ENCODE data around the gene PDE8A. TPM values are rescaled to one million over a fixed set of nuclear protein-coding genes. Genes with fewer than 3 reads are reported as not detected.

PDE8A gene
- total and polyA plus RNA-seq, 10 of the 15 experiments (the other 5 are each of a cell fraction or from before 2014, with no cell fraction given): 6.7 to 69.2 (median 27.2) TPM

GRCh38 chr15:84981054-84981710 lies 474 bp upstream of the PDE8A start (continued):
- TF ChIP-seq E4F1 (IDR thresholded peaks at IDR 0.05; ENCODE audit: borderline replicate concordance, partially characterized antibody) (peak; percentile 72), BHLHE40 (IDR thresholded peaks at IDR 0.05; ENCODE audit: borderline replicate concordance in 1 of 2, low read depth in 2 of 2, low read length in 1 of 2) (peak; percentile 64 to 84; a peak in 3 of 4 replicates), E2F4 (IDR thresholded peaks at IDR 0.05; ENCODE audit: low read depth, low read length) (peak; percentile 75), RELA (IDR thresholded peaks at IDR 0.05; ENCODE audit: borderline replicate concordance, partially characterized antibody) (peak; percentile 68), CREM (IDR thresholded peaks at IDR 0.05; ENCODE audit: low read depth) (peak; percentile 87), ZBTB33 (IDR thresholded peaks at IDR 0.05) (no peak), YY1 (IDR thresholded peaks at IDR 0.05; ENCODE audit: low read depth, low read length) (peak; percentile 89), MAX (IDR thresholded peaks at IDR 0.05; ENCODE audit: low read depth, low read length) (no peak; the same call in none of the 2 replicates), SMC3 (IDR thresholded peaks at IDR 0.05; ENCODE audit: borderline replicate concordance, low read length) (no peak), PBX3 (IDR thresholded peaks at IDR 0.05; ENCODE audit: insufficient replicate concordance, low read depth, low read length) (no peak), RB1 (IDR thresholded peaks at IDR 0.05; ENCODE audit: borderline replicate concordance) (peak; percentile 61; the same call in 1 of the 2 replicates), FOXK2 (IDR thresholded peaks at IDR 0.05) (no peak), MYB (IDR thresholded peaks at IDR 0.05; ENCODE audit: borderline replicate concordance, low read depth, low read length) (no peak), POLR2AphosphoS2 (IDR thresholded peaks at IDR 0.05; ENCODE audit: low read depth, low read length) (0 out of 2 replicates have a peak, but pooled peaks have one; percentile 25), BCL11A (IDR thresholded peaks at IDR 0.05; ENCODE audit: low read depth, low read length) (0 out of 2 replicates have a peak, but pooled peaks have one; percentile 5), ZNF207 (IDR thresholded peaks at IDR 0.05; ENCODE audit: borderline replicate concordance) (0 out of 2 replicates have a peak, but pooled peaks have one; percentile 49), POLR2A (IDR thresholded peaks at IDR 0.05; ENCODE audit: low read depth, low read length) (peak; percentile 77), CHD1 (IDR thresholded peaks at IDR 0.05; ENCODE audit: low read depth, low read length) (no peak), NR2C2 (IDR thresholded peaks at IDR 0.05; ENCODE audit: borderline replicate concordance, control insufficient read depth, insufficient read length, low read depth) (no peak), IKZF2 (IDR thresholded peaks at IDR 0.05) (peak in 1 of 2 experiments; percentile 23; a peak in 2 of 4 replicates), ATF7 (IDR thresholded peaks at IDR 0.05; ENCODE audit: low read depth) (no peak), NFYB (IDR thresholded peaks at IDR 0.05; ENCODE audit: insufficient read depth, low read depth, low read length) (no peak), SREBF2 (IDR thresholded peaks at IDR 0.05; ENCODE audit: low read length) (no peak), POU2F2 (IDR thresholded peaks at IDR 0.05; ENCODE audit: borderline replicate concordance, low read depth, low read length) (peak; percentile 97), BRCA1 (IDR thresholded peaks at IDR 0.05; ENCODE audit: low read depth, low read length) (no peak)
